GM19035 (cell line): ENCODE measurements around the gene C16orf95.
"Not testable (repeated sequence)": the region's sequence is repeated elsewhere in the genome, so short reads cannot be mapped to it uniquely, and the experiment has no call there.

Source experiments
- ATAC-seq: cut with Tn5 transposase; IDR thresholded peaks from one replicate; pipeline ENCODE4 v1.9.1; 2021; ENCODE audit not compliant: unreplicated experiment

Gene C16orf95

GRCh38 chr16:87259431-87259830 lies 57.8 kb downstream of the C16orf95 start:
- no peak for ATAC-seq

- ATAC-seq = not testable (repeated sequence)
Observed at GRCh38 chr16:87258653-87259052, 58.5 kb downstream of the C16orf95 start.

GRCh38 chr16:87255866-87256265 lies 61.3 kb downstream of the C16orf95 start:
- ATAC-seq = no peak

- no peak for ATAC-seq
Observed at GRCh38 chr16:87254734-87255133, 62.5 kb downstream of the C16orf95 start.

GRCh38 chr16:87254296-87254695 lies 62.9 kb downstream of the C16orf95 start:
- no peak for ATAC-seq

- no peak for ATAC-seq
Observed at GRCh38 chr16:87253536-87253935, 63.7 kb downstream of the C16orf95 start.
